HepG2 (cell line): Measurements from ENCODE around the gene PLCG1. TPM values are rescaled to one million over a fixed set of nuclear protein-coding genes. Genes with fewer than 3 reads are reported as not detected.

Experiments
- ATAC-seq: fragments of 200-7000 bp; cut with Tn5 transposase; 3 replicates; pipeline ENCODE4 v1.9.1; 2020; ENCODE audit warnings: mild to moderate bottlenecking, moderate library complexity
- BruUV-seq: library from RNA; stranded (reverse); fragments of 400-500 nt; replicated peaks from 2 replicates; lab custom pipeline; 2021; lab: Mats Ljungman, UMichigan
- CTCF ChIA-PET: fragments of 300-600 bp; formaldehyde crosslinking; extraction: SDS; loops from one replicate; lab custom pipeline; 2021; ENCODE audit warnings: low total read pairs, inconsistent platforms, low intra/inter-chr PET ratio; lab: Yijun Ruan, JAX
- POLR2A ChIA-PET: fragments of 350-600 bp; sonication (Branson Sonifier 250); formaldehyde crosslinking; loops from one replicate; lab custom pipeline; 2020; ENCODE audit warnings: antibody characterized with exemption, inconsistent platforms; lab: Yijun Ruan, JAX
- DNase-seq: peaks from one replicate; pipeline ENCODE4 v3.0.0-alpha.2; 2015; ENCODE audit warnings: low spot score
- FAIRE-seq: peaks from 3 replicates; lab custom pipeline; 2011; peaks lifted over from hg19 to GRCh38; lab: Jason Lieb, UNC
- H2AFZ ChIP-seq: one replicate; pipeline ENCODE4 v1.6.1; 2011; ENCODE audit warnings: low read length, inconsistent platforms
- H3K27ac ChIP-seq: fragments of 300-600 bp; 3 replicates; pipeline ENCODE4 v1.8.0; 2011; ENCODE audit warnings: mixed run types, mild to moderate bottlenecking, mixed read lengths, low read length, inconsistent platforms; ENCODE audit not compliant: insufficient read depth; ENCODE audit errors: extremely low read length
- H3K27me3 ChIP-seq, 2 experiments: fragments of 200-600 bp in 1 of 2; 2 replicates in 1 of 2; 3 replicates in 1 of 2; pipeline versions ENCODE4 v1.6.0 to v1.8.0; 2011; ENCODE audit warnings: low read length in 2 of 2, mild to moderate bottlenecking in 2 of 2, moderate library complexity in 2 of 2, inconsistent platforms in 1 of 2; ENCODE audit not compliant: insufficient read depth in 2 of 2, control insufficient read depth in 1 of 2
- H3K36me3 ChIP-seq, 2 experiments: fragments of 200-600 bp in 1 of 2; replicated peaks in 1 of 2; 2 replicates in 1 of 2; 3 replicates in 1 of 2; pipeline versions ENCODE4 v1.5.1 to v1.8.0; 2011; ENCODE audit warnings: low read length in 2 of 2, inconsistent platforms in 1 of 2; ENCODE audit not compliant: insufficient read depth in 2 of 2, control insufficient read depth in 1 of 2
- H3K4me1 ChIP-seq: 2 replicates; pipeline ENCODE4 v1.5.1; 2012; ENCODE audit warnings: low read length, inconsistent platforms; ENCODE audit not compliant: insufficient read depth
- H3K4me2 ChIP-seq: 2 replicates; pipeline ENCODE4 v1.6.0; 2011; ENCODE audit warnings: low read depth, low read length, inconsistent platforms
- H3K4me3 ChIP-seq, 3 experiments: fragments of 200-600 bp in 1 of 3; sonication (generic), shearing (Covaris generic) in 1 of 3; replicated peaks in 1 of 3; 2 replicates each; pipeline ENCODE4 v1.5.1; 2011 to 2016; ENCODE audit warnings: low read length in 3 of 3, inconsistent platforms in 2 of 3, low read depth in 2 of 3, mild to moderate bottlenecking in 2 of 3, control low read depth in 1 of 3, mixed read lengths in 1 of 3; ENCODE audit not compliant: insufficient read depth in 1 of 3
- H3K79me2 ChIP-seq: one replicate; pipeline ENCODE4 v1.6.1; 2011; ENCODE audit warnings: low read length, inconsistent platforms; ENCODE audit not compliant: insufficient read depth
- H3K9ac ChIP-seq: 2 replicates; pipeline ENCODE4 v1.6.0; 2011; ENCODE audit warnings: mild to moderate bottlenecking, low read depth, low read length, inconsistent platforms; ENCODE audit not compliant: insufficient read depth
- H3K9me3 ChIP-seq: 2 replicates; pipeline ENCODE4 v1.5.1; 2012; ENCODE audit warnings: mild to moderate bottlenecking, low read length
- H4K20me1 ChIP-seq: 2 replicates; pipeline ENCODE4 v1.6.0; 2011; ENCODE audit warnings: inconsistent platforms, mild to moderate bottlenecking, low read length, moderate library complexity; ENCODE audit not compliant: insufficient read depth
- LRRFIP1 ChIP-seq: sonication (generic); formaldehyde crosslinking; conservative IDR thresholded peaks from 2 replicates; pipeline ENCODE4 v1.4.0; 2020; ENCODE audit warnings: missing genetic modification reagents
- MAFK ChIP-seq, 2 experiments: IDR thresholded peaks in 1 of 2; conservative IDR thresholded peaks in 1 of 2; 2 replicates each; pipeline ENCODE4 v1.6.1; 2011; ENCODE audit warnings: improper control_type of control experiment in 2 of 2, low read length in 2 of 2
- NR0B2 ChIP-seq: sonication (generic); formaldehyde crosslinking; IDR thresholded peaks from 2 replicates; pipeline ENCODE4 v1.4.0; 2020; ENCODE audit warnings: mild to moderate bottlenecking, missing genetic modification reagents
- ONECUT2 ChIP-seq: sonication (generic); formaldehyde crosslinking; IDR thresholded peaks from 2 replicates; pipeline ENCODE4 v1.4.0; 2020; ENCODE audit warnings: missing genetic modification reagents
- PBX3 ChIP-seq: sonication (generic); formaldehyde crosslinking; IDR thresholded peaks from 2 replicates; pipeline ENCODE4 v1.8.1; 2023; ENCODE audit warnings: missing genetic modification reagents, inconsistent platforms, borderline replicate concordance
- POLR2G ChIP-seq: fragments of 200-400 bp; formaldehyde crosslinking; IDR thresholded peaks from 2 replicates; pipeline ENCODE4 v1.6.1; 2018; ENCODE audit warnings: mild to moderate bottlenecking, low read depth, low read length, moderate library complexity
- RELA ChIP-seq: sonication (generic); formaldehyde crosslinking; IDR thresholded peaks from 2 replicates; pipeline ENCODE4 v1.4.0; 2020; ENCODE audit warnings: missing genetic modification reagents
- SCMH1 ChIP-seq: sonication (generic); formaldehyde crosslinking; IDR thresholded peaks from 2 replicates; pipeline ENCODE4 v1.9.0; 2021; ENCODE audit warnings: missing genetic modification reagents, mild to moderate bottlenecking, borderline replicate concordance
- ZNF33A ChIP-seq: sonication (generic); formaldehyde crosslinking; IDR thresholded peaks from 2 replicates; pipeline ENCODE4 v1.5.1; 2020; ENCODE audit warnings: missing genetic modification reagents, mild to moderate bottlenecking, moderate library complexity, borderline replicate concordance
- ZNF615 ChIP-seq: sonication (generic); formaldehyde crosslinking; IDR thresholded peaks from 2 replicates; pipeline ENCODE4 v1.5.0; 2020; ENCODE audit warnings: mild to moderate bottlenecking, missing genetic modification reagents, borderline replicate concordance
- ZNF749 ChIP-seq: sonication (generic); formaldehyde crosslinking; IDR thresholded peaks from 2 replicates; pipeline ENCODE4 v1.8.0; 2022; ENCODE audit warnings: mild to moderate bottlenecking, missing genetic modification reagents, moderate library complexity, borderline replicate concordance
- ZNF879 ChIP-seq: sonication (generic); formaldehyde crosslinking; IDR thresholded peaks from 2 replicates; pipeline ENCODE4 v1.8.1; 2023; ENCODE audit warnings: missing genetic modification reagents
- ZSCAN22 ChIP-seq: sonication (generic); formaldehyde crosslinking; IDR thresholded peaks from 2 replicates; pipeline ENCODE4 v1.4.0; 2020; ENCODE audit warnings: mild to moderate bottlenecking, missing genetic modification reagents
- WGBS: methylation state at CpG from one replicate; pipeline ENCODE4 v1.1.6; 2017; ENCODE audit warnings: low lambda C conversion rate; 5-methylcytosine and 5-hydroxymethylcytosine counted together
- in situ Hi-C: cut with HindIII; loops from 2 replicates; pipeline ENCODE4 v1.10.0; 2017; ENCODE audit warnings: low pct_unique_long_range_greater_than_20kb; ENCODE audit not compliant: extremely low pct_ligation_motif_present
- intact Hi-C: fragments of 100-400 bp; cut with micrococcal nuclease; formaldehyde crosslinking; loops from one replicate; pipeline ENCODE4 v1.10.0; 2022; ENCODE audit not compliant: unreplicated experiment
- polyA plus RNA-seq, 8 experiments: library from polyadenylated mRNA; depleted of rRNA in 3 of 8; stranded (reverse) in 7 of 8; unstranded in 1 of 8; fragments of >200 nt; fragmentation: Illumina TruSeq in 4 of 8; extraction: Trizol in 4 of 8; gene quantifications; 2 replicates each; pipeline versions ENCODE4 v1.2.1 to v1.2.3, GENCODE V29; 2011 to 2016; ENCODE audit warnings: low read depth in 4 of 8, missing spikeins in 1 of 8, mixed read lengths in 1 of 8; ENCODE audit not compliant: insufficient read depth in 1 of 8
- total RNA-seq, 5 experiments: library from RNA; depleted of rRNA; stranded (reverse); fragments of >200 nt; fragmentation: Illumina TruSeq; extraction: Trizol; gene quantifications; 2 replicates each; pipeline ENCODE4 v1.2.3, GENCODE V29; 2016; ENCODE audit warnings: low read depth in 1 of 5

PLCG1 gene
- total and polyA plus RNA-seq, 2 of the 13 experiments (the other 11 are each of a cell fraction or from before 2014, with no cell fraction given): 85.3 to 158 TPM

GRCh38 chr20:41192575-41192974 lies 55.2 kb downstream of the PLCG1 start:
- BruUV-seq: no TSS peak
- H3K9me3 ChIP-seq: no peaks in the 10 kb centered on the region
- intact Hi-C loops (no loop called here), in situ Hi-C loops (no loop called here)
- H3K27me3 ChIP-seq: no peaks in the 10 kb centered on the region
- H3K27ac ChIP-seq: no peak overlapping the region
- H3K79me2 ChIP-seq: no peaks in the 10 kb centered on the region
- no peak overlapping the region for H3K4me2 ChIP-seq
- peaks cover 0 to 2% of the 10 kb centered on the region in 2 experiments; a peak in 1 of 5 replicates for H3K36me3 ChIP-seq
- no peak overlapping the region for H3K4me3 ChIP-seq
- TF ChIP-seq NR0B2 (CRISPR knock-in tag) (no peak), ZNF615 (CRISPR knock-in tag) (no peak), ONECUT2 (no peak), PBX3 (CRISPR knock-in tag) (no peak), POLR2G (no peak), ZNF749 (CRISPR knock-in tag) (no peak), MAFK (conservative IDR thresholded peaks at IDR 0.05 in 1 of 2, IDR thresholded peaks at IDR 0.05 in 1 of 2; ENCODE audit: low read length in 2 of 2) (no peak), ZNF879 (CRISPR knock-in tag) (no peak), ZSCAN22 (CRISPR knock-in tag) (no peak), LRRFIP1 (CRISPR knock-in tag) (no peak), SCMH1 (CRISPR knock-in tag) (no peak), RELA (CRISPR knock-in tag) (no peak), ZNF33A (CRISPR knock-in tag) (no peak)
- no peak overlapping the region for H2AFZ ChIP-seq
- no peaks in the 10 kb centered on the region for H4K20me1 ChIP-seq
- peak; percentile 43; the same call in 2 of the 3 replicates for ATAC-seq
- no peaks in the 10 kb centered on the region for H3K4me1 ChIP-seq
- ChIA-PET POLR2A (no interaction called here), CTCF (no interaction called here)
- no peak for DNase-seq
- 94% methylated on average over 3 of the region's 3 CpGs for WGBS
- H3K9ac ChIP-seq: no peak overlapping the region
- no peak for FAIRE-seq
